HepG2 (cell line): ENCODE measurements around the gene AUH. TPM values are rescaled to one million over a fixed set of nuclear protein-coding genes. Genes with fewer than 3 reads are reported as not detected.
A peak's percentile ranks its signal among the peaks of the same experiment; 100 is the strongest.

Source experiments
- CTCF ChIP-seq: sonication (generic); formaldehyde crosslinking; IDR thresholded peaks from 2 replicates; pipeline ENCODE4 v1.5.0; 2020; ENCODE audit warnings: mild to moderate bottlenecking, missing genetic modification reagents, moderate library complexity
- FOSL1 ChIP-seq: sonication (generic); formaldehyde crosslinking; IDR thresholded peaks from 2 replicates; pipeline ENCODE4 v1.9.0; 2021; ENCODE audit warnings: missing genetic modification reagents, borderline replicate concordance
- HDAC1 ChIP-seq: sonication (generic); formaldehyde crosslinking; IDR thresholded peaks from 2 replicates; pipeline ENCODE4 v1.5.1; 2020; ENCODE audit warnings: mild to moderate bottlenecking, missing genetic modification reagents
- HNRNPK ChIP-seq: fragments of 200-400 bp; formaldehyde crosslinking; IDR thresholded peaks from 2 replicates; pipeline ENCODE4 v1.6.1; 2018; ENCODE audit warnings: low read length, low read depth, moderate library complexity, mild to moderate bottlenecking; ENCODE audit not compliant: poor library complexity, severe bottlenecking
- NAIF1 ChIP-seq: sonication (generic); formaldehyde crosslinking; IDR thresholded peaks from 2 replicates; pipeline ENCODE4 v1.5.0; 2020; ENCODE audit warnings: mild to moderate bottlenecking, missing genetic modification reagents, borderline replicate concordance
- PHF5A ChIP-seq: IDR thresholded peaks from one replicate; pipeline ENCODE4 v1.6.1; 2018; ENCODE audit warnings: low read depth, missing genetic modification reagents; ENCODE audit not compliant: unreplicated experiment
- POLR2AphosphoS5 ChIP-seq: IDR thresholded peaks from 2 replicates; pipeline ENCODE4 v1.6.1; 2012; ENCODE audit warnings: low read depth, low read length
- RBFOX2 ChIP-seq: fragments of 200-400 bp; formaldehyde crosslinking; IDR thresholded peaks from 2 replicates; pipeline ENCODE4 v1.6.1; 2017; ENCODE audit warnings: low read depth, mild to moderate bottlenecking, low read length
- ZBTB14 ChIP-seq: sonication (generic); formaldehyde crosslinking; IDR thresholded peaks from 2 replicates; pipeline ENCODE4 v1.4.0; 2020; ENCODE audit warnings: missing genetic modification reagents
- ZHX1 ChIP-seq: sonication (generic); formaldehyde crosslinking; IDR thresholded peaks from 2 replicates; pipeline ENCODE4 v1.8.1; 2022; ENCODE audit warnings: low read depth, mild to moderate bottlenecking, missing genetic modification reagents
- ZKSCAN1 ChIP-seq: fragments of 150-350 bp; IDR thresholded peaks from 2 replicates; pipeline ENCODE4 v1.6.1; 2014; ENCODE audit warnings: low read length
- ZNF232 ChIP-seq: sonication (generic); formaldehyde crosslinking; IDR thresholded peaks from 2 replicates; pipeline ENCODE4 v1.4.0; 2020; ENCODE audit warnings: missing genetic modification reagents, borderline replicate concordance
- ZNF484 ChIP-seq: sonication (generic); formaldehyde crosslinking; IDR thresholded peaks from 2 replicates; pipeline ENCODE4 v1.5.1; 2020; ENCODE audit warnings: mild to moderate bottlenecking, low read depth, missing genetic modification reagents, borderline replicate concordance
- ZNF607 ChIP-seq: sonication (generic); formaldehyde crosslinking; IDR thresholded peaks from 2 replicates; pipeline ENCODE4 v1.5.1; 2020; ENCODE audit warnings: missing genetic modification reagents, mild to moderate bottlenecking, borderline replicate concordance
- ZNF646 ChIP-seq: sonication (generic); formaldehyde crosslinking; IDR thresholded peaks from 2 replicates; pipeline ENCODE4 v1.9.0; 2021; ENCODE audit warnings: mild to moderate bottlenecking, missing genetic modification reagents
- ZNF777 ChIP-seq: sonication (generic); formaldehyde crosslinking; IDR thresholded peaks from 2 replicates; pipeline ENCODE4 v1.4.0; 2020; ENCODE audit warnings: missing genetic modification reagents
- polyA plus RNA-seq, 8 experiments: library from polyadenylated mRNA; depleted of rRNA in 3 of 8; stranded (reverse) in 7 of 8; unstranded in 1 of 8; fragments of >200 nt; fragmentation: Illumina TruSeq in 4 of 8; extraction: Trizol in 4 of 8; gene quantifications; 2 replicates each; pipeline versions ENCODE4 v1.2.1 to v1.2.3, GENCODE V29; 2011 to 2016; ENCODE audit warnings: low read depth in 4 of 8, missing spikeins in 1 of 8, mixed read lengths in 1 of 8; ENCODE audit not compliant: insufficient read depth in 1 of 8
- total RNA-seq, 5 experiments: library from RNA; depleted of rRNA; stranded (reverse); fragments of >200 nt; fragmentation: Illumina TruSeq; extraction: Trizol; gene quantifications; 2 replicates each; pipeline ENCODE4 v1.2.3, GENCODE V29; 2016; ENCODE audit warnings: low read depth in 1 of 5

The AUH gene
- total and polyA plus RNA-seq, 2 of the 13 experiments (the other 11 are each of a cell fraction or from before 2014, with no cell fraction given), result 25.8 to 31.9 TPM

- TF ChIP-seq CTCF (CRISPR knock-in tag) (no peak), RBFOX2 (peak; percentile 94), PHF5A (CRISPR knock-in tag) (no peak), ZNF607 (CRISPR knock-in tag) (peak; percentile 53), HNRNPK (peak; percentile 55), ZNF232 (0 out of 2 replicates have a peak, but pooled peaks have one; percentile 7), ZNF777 (peak; percentile 73; the same call in 1 of the 2 replicates), ZBTB14 (peak; percentile 48; the same call in 1 of the 2 replicates), ZHX1 (CRISPR knock-in tag) (peak; percentile 54; the same call in 1 of the 2 replicates), HDAC1 (CRISPR knock-in tag) (peak; percentile 28; the same call in 1 of the 2 replicates), FOSL1 (no peak), NAIF1 (CRISPR knock-in tag) (no peak), POLR2AphosphoS5 (no peak), ZNF484 (CRISPR knock-in tag) (no peak), ZKSCAN1 (no peak), ZNF646 (CRISPR knock-in tag) (no peak)
Measured at GRCh38 chr9:91361291-91362050, at the start of gene AUH (continued).
